GM12878 (cell line): ENCODE results near the gene VANGL1. TPM values are rescaled to one million over a fixed set of nuclear protein-coding genes. Genes with fewer than 3 reads are reported as not detected.

ENCODE experiments used
- ATAC-seq: fragments of 200-7000 bp; cut with Tn5 transposase; 3 replicates; pipeline ENCODE4 v1.9.1; 2020; ENCODE audit warnings: mild to moderate bottlenecking, moderate library complexity
- BruUV-seq: library from RNA; stranded (reverse); fragments of 400-500 nt; replicated peaks from 2 replicates; lab custom pipeline; 2021; lab: Mats Ljungman, UMichigan
- CTCF ChIA-PET: fragments of 300-600 bp; sonication (Branson Sonifier 250); formaldehyde crosslinking; extraction: SDS; loops from one replicate; lab custom pipeline; 2021; ENCODE audit warnings: inconsistent platforms; lab: Yijun Ruan, JAX
- POLR2A ChIA-PET: fragments of 350-600 bp; formaldehyde crosslinking; extraction: SDS; loops from one replicate; lab custom pipeline; 2021; ENCODE audit warnings: inconsistent platforms; lab: Charles Lee
- RAD21 ChIA-PET: fragments of 300-600 bp; sonication (Branson Sonifier 250); formaldehyde crosslinking; loops from one replicate; lab custom pipeline; 2023; ENCODE audit warnings: antibody characterized with exemption; ENCODE audit not compliant: unreplicated experiment; lab: Charles Lee
- SMC1A ChIA-PET: fragments of 300-600 bp; sonication (Branson Sonifier 250); formaldehyde crosslinking; loops from one replicate; lab custom pipeline; 2023; ENCODE audit not compliant: unreplicated experiment, uncharacterized antibody; lab: Charles Lee
- DNase-seq: peaks from one replicate; pipeline ENCODE4 v3.0.0-alpha.2; 2011; ENCODE audit warnings: low read depth, low spot score
- FAIRE-seq: peaks from 3 replicates; lab custom pipeline; 2011; peaks lifted over from hg19 to GRCh38; lab: Jason Lieb, UNC
- H2AFZ ChIP-seq: 2 replicates; pipeline ENCODE4 v1.6.0; 2011; ENCODE audit warnings: low read depth, low read length, control low read depth; ENCODE audit not compliant: control insufficient read depth
- H3K27ac ChIP-seq: 2 replicates; pipeline ENCODE4 v1.5.1; 2011; ENCODE audit warnings: control low read depth; ENCODE audit not compliant: control insufficient read depth, insufficient read depth
- H3K27me3 ChIP-seq, 2 experiments: replicated peaks in 1 of 2; 2 replicates each; pipeline versions ENCODE4 v1.6.0 to v1.6.1; 2011; ENCODE audit warnings: low read length in 1 of 2; ENCODE audit not compliant: control insufficient read depth in 2 of 2, insufficient read depth in 2 of 2
- H3K36me3 ChIP-seq, 2 experiments: 2 replicates each; pipeline ENCODE4 v1.5.1; 2011; ENCODE audit warnings: low read length in 1 of 2; ENCODE audit not compliant: control insufficient read depth in 2 of 2, insufficient read depth in 2 of 2
- H3K4me1 ChIP-seq: 2 replicates; pipeline ENCODE4 v1.6.1; 2011; ENCODE audit warnings: mild to moderate bottlenecking, low read length, moderate library complexity, mixed read lengths; ENCODE audit not compliant: control insufficient read depth, insufficient read depth
- H3K4me2 ChIP-seq: 2 replicates; pipeline ENCODE4 v1.6.0; 2011; ENCODE audit warnings: control low read depth; ENCODE audit not compliant: control insufficient read depth, insufficient read depth
- H3K4me3 ChIP-seq: fragments of 200-600 bp; sonication (generic); 2 replicates; pipeline ENCODE4 v1.5.1; 2016
- H3K79me2 ChIP-seq: 2 replicates; pipeline ENCODE4 v1.6.0; 2011; ENCODE audit warnings: low read length; ENCODE audit not compliant: control insufficient read depth, insufficient read depth
- H3K9ac ChIP-seq: 2 replicates; pipeline ENCODE4 v1.8.0; 2011; ENCODE audit warnings: low read length, control low read depth, mixed read lengths; ENCODE audit not compliant: control insufficient read depth, insufficient read depth
- H3K9me3 ChIP-seq: replicated peaks from 3 replicates; pipeline ENCODE4 v1.5.1; 2011; ENCODE audit warnings: mild to moderate bottlenecking, low read length; ENCODE audit not compliant: control insufficient read depth, insufficient read depth
- H4K20me1 ChIP-seq: 2 replicates; pipeline ENCODE4 v1.6.0; 2011; ENCODE audit not compliant: control insufficient read depth, insufficient read depth
- ATF7 ChIP-seq: fragments of 450-650 bp; IDR thresholded peaks from 2 replicates; pipeline ENCODE4 v1.6.1; 2016; ENCODE audit warnings: low read depth, mild to moderate bottlenecking
- CTCF ChIP-seq, 3 experiments: IDR thresholded peaks in 2 of 3; conservative IDR thresholded peaks in 1 of 3; 2 replicates each; pipeline ENCODE4 v1.5.1; 2011; ENCODE audit warnings: low read depth in 3 of 3, low read length in 3 of 3, mild to moderate bottlenecking in 3 of 3, control low read depth in 2 of 3, moderate library complexity in 2 of 3, inconsistent platforms in 1 of 3, mixed read lengths in 1 of 3; ENCODE audit not compliant: control insufficient read depth in 2 of 3, insufficient read depth in 1 of 3; ENCODE audit errors: extremely low read depth in 1 of 3
- DPF2 ChIP-seq: fragments of 450-650 bp; IDR thresholded peaks from 2 replicates; pipeline ENCODE4 v1.6.1; 2017; ENCODE audit warnings: mild to moderate bottlenecking
- FOS ChIP-seq: IDR thresholded peaks from 3 replicates; pipeline ENCODE4 v1.6.1; 2011; ENCODE audit warnings: borderline replicate concordance; ENCODE audit not compliant: insufficient read length; ENCODE audit errors: extremely low read depth
- FOXK2 ChIP-seq: fragments of 450-650 bp; IDR thresholded peaks from 2 replicates; pipeline ENCODE4 v1.6.1; 2017; ENCODE audit warnings: mild to moderate bottlenecking, moderate library complexity
- GABPA ChIP-seq: IDR thresholded peaks from 2 replicates; pipeline ENCODE4 v1.6.1; 2014; ENCODE audit warnings: antibody characterized with exemption, low read depth, mild to moderate bottlenecking, inconsistent platforms
- HDGF ChIP-seq: fragments of 450-650 bp; IDR thresholded peaks from 2 replicates; pipeline ENCODE4 v1.6.1; 2016; ENCODE audit warnings: antibody characterized with exemption
- LARP7 ChIP-seq: fragments of 450-650 bp; IDR thresholded peaks from 2 replicates; pipeline ENCODE4 v1.6.1; 2017; ENCODE audit warnings: mild to moderate bottlenecking
- NFXL1 ChIP-seq: fragments of 450-650 bp; IDR thresholded peaks from 2 replicates; pipeline ENCODE4 v1.6.1; 2017; ENCODE audit warnings: antibody characterized with exemption, mild to moderate bottlenecking, borderline replicate concordance
- RELA ChIP-seq: fragments of 450-650 bp; IDR thresholded peaks from 2 replicates; pipeline ENCODE4 v1.8.0; 2014; ENCODE audit warnings: borderline replicate concordance; ENCODE audit not compliant: partially characterized antibody
- RFX5 ChIP-seq: IDR thresholded peaks from 2 replicates; pipeline ENCODE4 v1.6.1; 2011; ENCODE audit warnings: low read depth, low read length, improper control_type of control experiment
- SMC3 ChIP-seq: IDR thresholded peaks from 2 replicates; pipeline ENCODE4 v1.6.1; 2011; ENCODE audit warnings: low read length, improper control_type of control experiment, borderline replicate concordance
- SREBF2 ChIP-seq: IDR thresholded peaks from 2 replicates; pipeline ENCODE4 v1.6.1; 2012; ENCODE audit warnings: mild to moderate bottlenecking, low read length
- SRF ChIP-seq, 2 experiments: IDR thresholded peaks; 2 replicates each; pipeline ENCODE4 v1.6.1; 2011; ENCODE audit warnings: low read depth in 2 of 2, low read length in 2 of 2, mild to moderate bottlenecking in 1 of 2, moderate library complexity in 1 of 2
- STAT3 ChIP-seq: IDR thresholded peaks from 2 replicates; pipeline ENCODE4 v1.6.1; 2011; ENCODE audit warnings: low read depth, low read length, improper control_type of control experiment
- SUZ12 ChIP-seq: fragments of 200-600 bp; sonication (generic); IDR thresholded peaks from one replicate; pipeline ENCODE4 v1.6.1; 2018; ENCODE audit warnings: antibody characterized with exemption, mild to moderate bottlenecking; ENCODE audit not compliant: unreplicated experiment
- USF1 ChIP-seq: IDR thresholded peaks from 2 replicates; pipeline ENCODE4 v1.6.1; 2011; ENCODE audit warnings: borderline replicate concordance, low read depth, mild to moderate bottlenecking, moderate library complexity, mixed read lengths, low read length; ENCODE audit not compliant: insufficient read depth; ENCODE audit errors: extremely low read length
- YY1 ChIP-seq: IDR thresholded peaks from 2 replicates; pipeline ENCODE4 v1.6.1; 2011; ENCODE audit warnings: low read depth, mild to moderate bottlenecking, low read length
- ZNF622 ChIP-seq: fragments of 450-650 bp; IDR thresholded peaks from 2 replicates; pipeline ENCODE4 v1.6.1; 2017; ENCODE audit warnings: mild to moderate bottlenecking, inconsistent platforms
- WGBS: methylation state at CpG from one replicate; pipeline ENCODE4 v1.1.6; 2016; ENCODE audit warnings: low lambda C conversion rate; ENCODE audit not compliant: insufficient replicate concordance, insufficient coverage; ENCODE audit errors: missing lambda C conversion rate; 5-methylcytosine and 5-hydroxymethylcytosine counted together
- in situ Hi-C: fragments of 300-500 bp; cut with MboI; formaldehyde crosslinking; loops from 9 replicates; pipeline ENCODE4 v1.14.3; 2018; ENCODE audit warnings: mixed read lengths
- intact Hi-C: fragments of 100-400 bp; cut with micrococcal nuclease; formaldehyde crosslinking; loops from one replicate; pipeline ENCODE4 v1.14.2; 2022; ENCODE audit not compliant: unreplicated experiment
- polyA plus RNA-seq, 11 experiments: library from polyadenylated mRNA; depleted of rRNA in 4 of 11; unstranded in 6 of 11; stranded (reverse) in 5 of 11; fragments of >200 nt; fragmentation: Nextera tagmentation in 4 of 11; fragmentation: Illumina TruSeq in 1 of 11; extraction: Ambion mirVana in 4 of 11; extraction: Trizol in 1 of 11; gene quantifications; 1 replicate in 1 of 11; 2 replicates in 10 of 11; pipeline versions ENCODE4 v1.2.1 to v1.2.3, GENCODE V29; 2011 to 2016; ENCODE audit warnings: inconsistent platforms in 2 of 11, missing spikeins in 2 of 11, low read depth in 1 of 11
- total RNA-seq, 4 experiments: library from RNA; depleted of rRNA in 3 of 4; stranded (reverse); fragments of >200 nt in 3 of 4; fragmentation: Illumina TruSeq in 1 of 4; extraction: Trizol in 1 of 4; gene quantifications; 2 replicates each; pipeline versions ENCODE4 v1.2.1 to v1.2.3, GENCODE V29; 2013 to 2021
- TF ChIP-seq, protein P1 (sequence below): fragments of 450-650 bp; IDR thresholded peaks from 2 replicates; pipeline ENCODE4 v1.6.1; 2017; ENCODE audit warnings: mild to moderate bottlenecking, moderate library complexity

VANGL1 gene
- total and polyA plus RNA-seq, 10 of the 15 experiments (the other 5 are each of a cell fraction or from before 2014, with no cell fraction given): 0.71 to 12.9 (median 6.3) TPM

- RAD21 ChIA-PET: no interaction called here
- FAIRE-seq: no peak
- CTCF ChIA-PET: interaction anchor here (1.4 kb wide), 1 partner anchor 15 kb away, joined by 3 read pairs; no protein-coding TSS in a partner anchor
- in situ Hi-C loops: no loop called here
- no peak overlapping the region for H3K9ac ChIP-seq
- ATAC-seq: no peak
- H3K27me3 ChIP-seq: no peaks in the 10 kb centered on the region; a peak in 1 of 4 replicates
- no TSS peak for BruUV-seq
- H4K20me1 ChIP-seq: no peaks in the 10 kb centered on the region
- no peaks in the 10 kb centered on the region for H3K36me3 ChIP-seq
- no peak overlapping the region for H3K4me3 ChIP-seq
- no peak for DNase-seq
- SMC1A ChIA-PET: interaction anchor here (0.6 kb wide), 1 partner anchor 14 kb away, joined by 3 read pairs; no protein-coding TSS in a partner anchor
- H3K9me3 ChIP-seq: no peaks in the 10 kb centered on the region
- POLR2A ChIA-PET: no interaction called here
- no peak overlapping the region for H3K27ac ChIP-seq
- H3K4me1 ChIP-seq: no peaks in the 10 kb centered on the region
- WGBS: 5% methylated on average over 1 of the region's 1 CpG
- H3K79me2 ChIP-seq: no peaks in the 10 kb centered on the region
- no peak overlapping the region for H2AFZ ChIP-seq
- TF ChIP-seq RFX5 (no peak), NFXL1 (no peak), CTCF (IDR thresholded peaks at IDR 0.05 in 2 of 3, conservative IDR thresholded peaks at IDR 0.05 in 1 of 3; ENCODE audit: control insufficient read depth in 2 of 3, extremely low read depth in 1 of 3, insufficient read depth in 1 of 3, low read depth in 3 of 3, low read length in 3 of 3) (no peak), SREBF2 (no peak), LARP7 (no peak), SRF (IDR thresholded peaks at IDR 0.05; ENCODE audit: low read depth in 2 of 2, low read length in 2 of 2) (no peak), FOXK2 (no peak), ZNF622 (no peak), GABPA (no peak), USF1 (no peak), HDGF (no peak), SUZ12 (no peak), RELA (no peak), DPF2 (no peak), FOS (no peak), SMC3 (no peak), STAT3 (no peak), ATF7 (no peak), YY1 (no peak)
- TF ChIP-seq, protein P1, sequence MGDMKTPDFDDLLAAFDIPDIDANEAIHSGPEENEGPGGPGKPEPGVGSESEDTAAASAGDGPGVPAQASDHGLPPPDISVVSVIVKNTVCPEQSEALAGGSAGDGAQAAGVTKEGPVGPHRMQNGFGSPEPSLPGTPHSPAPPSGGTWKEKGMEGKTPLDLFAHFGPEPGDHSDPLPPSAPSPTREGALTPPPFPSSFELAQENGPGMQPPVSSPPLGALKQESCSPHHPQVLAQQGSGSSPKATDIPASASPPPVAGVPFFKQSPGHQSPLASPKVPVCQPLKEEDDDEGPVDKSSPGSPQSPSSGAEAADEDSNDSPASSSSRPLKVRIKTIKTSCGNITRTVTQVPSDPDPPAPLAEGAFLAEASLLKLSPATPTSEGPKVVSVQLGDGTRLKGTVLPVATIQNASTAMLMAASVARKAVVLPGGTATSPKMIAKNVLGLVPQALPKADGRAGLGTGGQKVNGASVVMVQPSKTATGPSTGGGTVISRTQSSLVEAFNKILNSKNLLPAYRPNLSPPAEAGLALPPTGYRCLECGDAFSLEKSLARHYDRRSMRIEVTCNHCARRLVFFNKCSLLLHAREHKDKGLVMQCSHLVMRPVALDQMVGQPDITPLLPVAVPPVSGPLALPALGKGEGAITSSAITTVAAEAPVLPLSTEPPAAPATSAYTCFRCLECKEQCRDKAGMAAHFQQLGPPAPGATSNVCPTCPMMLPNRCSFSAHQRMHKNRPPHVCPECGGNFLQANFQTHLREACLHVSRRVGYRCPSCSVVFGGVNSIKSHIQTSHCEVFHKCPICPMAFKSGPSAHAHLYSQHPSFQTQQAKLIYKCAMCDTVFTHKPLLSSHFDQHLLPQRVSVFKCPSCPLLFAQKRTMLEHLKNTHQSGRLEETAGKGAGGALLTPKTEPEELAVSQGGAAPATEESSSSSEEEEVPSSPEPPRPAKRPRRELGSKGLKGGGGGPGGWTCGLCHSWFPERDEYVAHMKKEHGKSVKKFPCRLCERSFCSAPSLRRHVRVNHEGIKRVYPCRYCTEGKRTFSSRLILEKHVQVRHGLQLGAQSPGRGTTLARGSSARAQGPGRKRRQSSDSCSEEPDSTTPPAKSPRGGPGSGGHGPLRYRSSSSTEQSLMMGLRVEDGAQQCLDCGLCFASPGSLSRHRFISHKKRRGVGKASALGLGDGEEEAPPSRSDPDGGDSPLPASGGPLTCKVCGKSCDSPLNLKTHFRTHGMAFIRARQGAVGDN: no peak
- TF ChIP-seq, all 136 proteins: peak for 0
- no peak overlapping the region for H3K4me2 ChIP-seq
- intact Hi-C loops: no loop called here
Observed at GRCh38 chr1:115722221-115722620, 80.5 kb downstream of the VANGL1 start.
